ENCODE data around the gene CGNL1.

DNA sequence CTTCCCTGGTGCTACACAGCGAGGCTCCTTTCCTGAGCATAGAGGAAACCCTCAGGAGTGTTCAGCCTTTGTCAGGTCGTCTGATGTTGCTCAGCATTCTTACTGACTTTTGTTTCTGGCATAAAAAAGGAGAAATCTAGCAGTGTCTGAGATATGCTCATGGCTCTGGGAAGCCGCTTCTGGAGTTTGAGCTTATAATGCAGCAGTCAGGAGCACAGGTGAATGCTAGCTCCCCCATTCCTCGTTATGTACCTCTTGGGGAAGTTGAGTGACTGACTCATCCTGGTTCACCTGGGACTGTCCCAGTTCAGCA, 166.2 kb downstream of the CGNL1 start:
- TF ChIP-seq, protein P1, sequence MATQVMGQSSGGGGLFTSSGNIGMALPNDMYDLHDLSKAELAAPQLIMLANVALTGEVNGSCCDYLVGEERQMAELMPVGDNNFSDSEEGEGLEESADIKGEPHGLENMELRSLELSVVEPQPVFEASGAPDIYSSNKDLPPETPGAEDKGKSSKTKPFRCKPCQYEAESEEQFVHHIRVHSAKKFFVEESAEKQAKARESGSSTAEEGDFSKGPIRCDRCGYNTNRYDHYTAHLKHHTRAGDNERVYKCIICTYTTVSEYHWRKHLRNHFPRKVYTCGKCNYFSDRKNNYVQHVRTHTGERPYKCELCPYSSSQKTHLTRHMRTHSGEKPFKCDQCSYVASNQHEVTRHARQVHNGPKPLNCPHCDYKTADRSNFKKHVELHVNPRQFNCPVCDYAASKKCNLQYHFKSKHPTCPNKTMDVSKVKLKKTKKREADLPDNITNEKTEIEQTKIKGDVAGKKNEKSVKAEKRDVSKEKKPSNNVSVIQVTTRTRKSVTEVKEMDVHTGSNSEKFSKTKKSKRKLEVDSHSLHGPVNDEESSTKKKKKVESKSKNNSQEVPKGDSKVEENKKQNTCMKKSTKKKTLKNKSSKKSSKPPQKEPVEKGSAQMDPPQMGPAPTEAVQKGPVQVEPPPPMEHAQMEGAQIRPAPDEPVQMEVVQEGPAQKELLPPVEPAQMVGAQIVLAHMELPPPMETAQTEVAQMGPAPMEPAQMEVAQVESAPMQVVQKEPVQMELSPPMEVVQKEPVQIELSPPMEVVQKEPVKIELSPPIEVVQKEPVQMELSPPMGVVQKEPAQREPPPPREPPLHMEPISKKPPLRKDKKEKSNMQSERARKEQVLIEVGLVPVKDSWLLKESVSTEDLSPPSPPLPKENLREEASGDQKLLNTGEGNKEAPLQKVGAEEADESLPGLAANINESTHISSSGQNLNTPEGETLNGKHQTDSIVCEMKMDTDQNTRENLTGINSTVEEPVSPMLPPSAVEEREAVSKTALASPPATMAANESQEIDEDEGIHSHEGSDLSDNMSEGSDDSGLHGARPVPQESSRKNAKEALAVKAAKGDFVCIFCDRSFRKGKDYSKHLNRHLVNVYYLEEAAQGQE (IDR thresholded peaks at IDR 0.05; ENCODE audit: insufficient read depth in 1 of 2, low read depth in 2 of 2, low read length in 2 of 2) = no peak
- no peak for TF ChIP-seq POLR2AphosphoS5 (IDR thresholded peaks at IDR 0.05; ENCODE audit: low read depth, low read length)
- TF ChIP-seq FOXP2 (optimal IDR thresholded peaks at IDR 0.05; ENCODE audit: borderline replicate concordance, extremely low read depth, extremely low read length, insufficient read depth) = no peak
